K562 (cell line): ENCODE data around the gene GNPTAB. TPM values are rescaled to one million over a fixed set of nuclear protein-coding genes. Genes with fewer than 3 reads are reported as not detected.
A peak's percentile ranks its signal among the peaks of the same experiment; 100 is the strongest.

Experiments used
- CC2D1A ChIP-seq: fragments of 450-650 bp; IDR thresholded peaks from 2 replicates; pipeline ENCODE4 v1.6.1; 2017; ENCODE audit warnings: mild to moderate bottlenecking
- HSF4 ChIP-seq: fragments of 250-450 bp; sonication (Bioruptor Pico); IDR thresholded peaks from 2 replicates; pipeline ENCODE4 v2.1.2; 2022; ENCODE audit warnings: mild to moderate bottlenecking, moderate library complexity, borderline replicate concordance
- MBD2 ChIP-seq: sonication (generic); IDR thresholded peaks from 2 replicates; pipeline ENCODE4 v1.6.1; 2016; ENCODE audit warnings: low read depth, borderline replicate concordance
- PTBP1 ChIP-seq: fragments of 200-400 bp; formaldehyde crosslinking; IDR thresholded peaks from 2 replicates; pipeline ENCODE4 v1.6.1; 2017; ENCODE audit warnings: low read depth, low read length
- ZNF217 ChIP-seq: sonication (generic); formaldehyde crosslinking; IDR thresholded peaks from 2 replicates; pipeline ENCODE4 v1.8.0; 2022; ENCODE audit warnings: mild to moderate bottlenecking, missing genetic modification reagents
- ZNF518B ChIP-seq: fragments of 250-450 bp; sonication (Bioruptor Pico); IDR thresholded peaks from 2 replicates; pipeline ENCODE4 v1.5.0; 2021; ENCODE audit warnings: mild to moderate bottlenecking, moderate library complexity
- polyA plus RNA-seq, 8 experiments: library from polyadenylated mRNA; depleted of rRNA in 4 of 8; stranded (reverse) in 5 of 8; unstranded in 3 of 8; fragments of >200 nt; fragmentation: Nextera tagmentation in 2 of 8; fragmentation: Illumina TruSeq in 1 of 8; extraction: Ambion mirVana in 2 of 8; extraction: Trizol in 1 of 8; gene quantifications; 2 replicates each; pipeline versions ENCODE4 v1.2.1 to v1.2.3, GENCODE V29; 2011 to 2014; ENCODE audit warnings: inconsistent platforms in 1 of 8, missing spikeins in 1 of 8
- total RNA-seq, 7 experiments: library from RNA; depleted of rRNA in 6 of 7; stranded (reverse); fragments of >200 nt in 6 of 7; fragmentation: Illumina TruSeq in 2 of 7; extraction: Trizol in 2 of 7; gene quantifications; 2 replicates each; pipeline versions ENCODE4 v1.2.1 to v1.2.3, GENCODE V29; 2011 to 2021; ENCODE audit warnings: low replicate concordance in 1 of 7
- TF ChIP-seq, protein P1 (sequence below): fragments of 450-650 bp; formaldehyde crosslinking; IDR thresholded peaks from 2 replicates; pipeline ENCODE4 v1.4.0; 2020; ENCODE audit warnings: mild to moderate bottlenecking, moderate library complexity
- TF ChIP-seq, protein P2 (sequence below), 2 experiments: fragments of 450-650 bp; formaldehyde crosslinking in 1 of 2; IDR thresholded peaks; 2 replicates each; pipeline versions ENCODE4 v1.4.0 to v1.6.1; 2014 to 2020; ENCODE audit warnings: mild to moderate bottlenecking in 2 of 2, borderline replicate concordance in 1 of 2, low read depth in 1 of 2
- TF ChIP-seq, protein P3 (sequence below): fragments of 250-450 bp; sonication (Bioruptor Pico); IDR thresholded peaks from 2 replicates; pipeline ENCODE4 v1.8.0; 2022; ENCODE audit warnings: inconsistent platforms

The GNPTAB gene
- total and polyA plus RNA-seq, 9 of the 15 experiments (the other 6 are each of a cell fraction or from before 2014, with no cell fraction given) = 5.9 to 23.2 (median 19.3) TPM

DNA sequence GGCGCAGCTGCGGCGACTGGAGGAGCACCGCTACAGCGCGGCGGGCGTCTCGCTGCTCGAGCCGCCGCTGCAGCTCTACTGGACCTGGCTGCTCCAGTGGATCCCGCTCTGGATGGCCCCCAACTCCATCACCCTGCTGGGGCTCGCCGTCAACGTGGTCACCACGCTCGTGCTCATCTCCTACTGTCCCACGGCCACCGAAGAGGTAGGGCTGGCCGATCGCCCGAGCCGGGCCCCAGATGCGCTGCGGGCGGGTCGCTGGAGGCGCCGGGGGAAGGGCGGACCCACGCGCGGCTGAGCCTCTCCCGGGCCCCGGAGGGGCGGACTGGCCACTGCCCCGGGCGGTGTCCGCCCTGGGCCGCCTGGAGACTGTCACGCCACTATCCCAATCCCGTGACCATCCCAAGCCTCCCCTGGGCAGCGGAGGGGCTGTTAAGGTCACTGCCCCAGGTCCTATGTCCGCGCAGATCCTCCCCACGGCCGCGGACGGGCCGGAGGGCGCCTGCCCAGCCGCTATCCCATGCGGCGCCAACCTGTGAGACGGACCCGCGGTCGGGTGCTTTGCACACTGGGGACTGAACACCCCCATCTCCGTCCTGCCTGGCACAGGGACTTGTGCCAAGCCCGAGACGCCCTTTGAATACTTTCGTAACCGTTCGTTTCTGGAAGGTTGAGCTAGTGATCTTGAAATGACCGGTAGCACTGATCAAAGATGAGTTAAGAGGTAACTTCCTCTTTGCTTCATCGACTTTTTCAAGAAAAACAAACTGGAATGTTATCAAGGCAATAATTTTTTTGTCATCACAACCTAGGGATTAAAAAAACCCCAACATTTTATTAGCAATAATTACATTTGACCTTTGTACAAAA is 132.6 kb downstream of the GNPTAB start (continued):
- TF ChIP-seq, protein P1, sequence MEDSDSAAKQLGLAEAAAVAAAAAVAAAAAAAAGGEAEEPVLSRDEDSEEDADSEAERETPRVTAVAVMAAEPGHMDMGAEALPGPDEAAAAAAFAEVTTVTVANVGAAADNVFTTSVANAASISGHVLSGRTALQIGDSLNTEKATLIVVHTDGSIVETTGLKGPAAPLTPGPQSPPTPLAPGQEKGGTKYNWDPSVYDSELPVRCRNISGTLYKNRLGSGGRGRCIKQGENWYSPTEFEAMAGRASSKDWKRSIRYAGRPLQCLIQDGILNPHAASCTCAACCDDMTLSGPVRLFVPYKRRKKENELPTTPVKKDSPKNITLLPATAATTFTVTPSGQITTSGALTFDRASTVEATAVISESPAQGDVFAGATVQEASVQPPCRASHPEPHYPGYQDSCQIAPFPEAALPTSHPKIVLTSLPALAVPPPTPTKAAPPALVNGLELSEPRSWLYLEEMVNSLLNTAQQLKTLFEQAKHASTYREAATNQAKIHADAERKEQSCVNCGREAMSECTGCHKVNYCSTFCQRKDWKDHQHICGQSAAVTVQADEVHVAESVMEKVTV (CRISPR knock-in tag) = 0 out of 2 replicates have a peak, but pooled peaks have one; percentile 4
- no peak for TF ChIP-seq PTBP1
- TF ChIP-seq, protein P2, sequence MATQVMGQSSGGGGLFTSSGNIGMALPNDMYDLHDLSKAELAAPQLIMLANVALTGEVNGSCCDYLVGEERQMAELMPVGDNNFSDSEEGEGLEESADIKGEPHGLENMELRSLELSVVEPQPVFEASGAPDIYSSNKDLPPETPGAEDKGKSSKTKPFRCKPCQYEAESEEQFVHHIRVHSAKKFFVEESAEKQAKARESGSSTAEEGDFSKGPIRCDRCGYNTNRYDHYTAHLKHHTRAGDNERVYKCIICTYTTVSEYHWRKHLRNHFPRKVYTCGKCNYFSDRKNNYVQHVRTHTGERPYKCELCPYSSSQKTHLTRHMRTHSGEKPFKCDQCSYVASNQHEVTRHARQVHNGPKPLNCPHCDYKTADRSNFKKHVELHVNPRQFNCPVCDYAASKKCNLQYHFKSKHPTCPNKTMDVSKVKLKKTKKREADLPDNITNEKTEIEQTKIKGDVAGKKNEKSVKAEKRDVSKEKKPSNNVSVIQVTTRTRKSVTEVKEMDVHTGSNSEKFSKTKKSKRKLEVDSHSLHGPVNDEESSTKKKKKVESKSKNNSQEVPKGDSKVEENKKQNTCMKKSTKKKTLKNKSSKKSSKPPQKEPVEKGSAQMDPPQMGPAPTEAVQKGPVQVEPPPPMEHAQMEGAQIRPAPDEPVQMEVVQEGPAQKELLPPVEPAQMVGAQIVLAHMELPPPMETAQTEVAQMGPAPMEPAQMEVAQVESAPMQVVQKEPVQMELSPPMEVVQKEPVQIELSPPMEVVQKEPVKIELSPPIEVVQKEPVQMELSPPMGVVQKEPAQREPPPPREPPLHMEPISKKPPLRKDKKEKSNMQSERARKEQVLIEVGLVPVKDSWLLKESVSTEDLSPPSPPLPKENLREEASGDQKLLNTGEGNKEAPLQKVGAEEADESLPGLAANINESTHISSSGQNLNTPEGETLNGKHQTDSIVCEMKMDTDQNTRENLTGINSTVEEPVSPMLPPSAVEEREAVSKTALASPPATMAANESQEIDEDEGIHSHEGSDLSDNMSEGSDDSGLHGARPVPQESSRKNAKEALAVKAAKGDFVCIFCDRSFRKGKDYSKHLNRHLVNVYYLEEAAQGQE (IDR thresholded peaks at IDR 0.05; ENCODE audit: borderline replicate concordance) = peak; percentile 3; the same call in 1 of the 2 replicates
- TF ChIP-seq, protein P2 (CRISPR knock-in tag; IDR thresholded peaks at IDR 0.05; ENCODE audit: low read depth) = no peak
- no peak for TF ChIP-seq CC2D1A
- no peak for TF ChIP-seq ZNF518B
- TF ChIP-seq MBD2 = no peak
- no peak for TF ChIP-seq HSF4
- no peak for TF ChIP-seq ZNF217 (CRISPR knock-in tag)
- TF ChIP-seq, protein P3, sequence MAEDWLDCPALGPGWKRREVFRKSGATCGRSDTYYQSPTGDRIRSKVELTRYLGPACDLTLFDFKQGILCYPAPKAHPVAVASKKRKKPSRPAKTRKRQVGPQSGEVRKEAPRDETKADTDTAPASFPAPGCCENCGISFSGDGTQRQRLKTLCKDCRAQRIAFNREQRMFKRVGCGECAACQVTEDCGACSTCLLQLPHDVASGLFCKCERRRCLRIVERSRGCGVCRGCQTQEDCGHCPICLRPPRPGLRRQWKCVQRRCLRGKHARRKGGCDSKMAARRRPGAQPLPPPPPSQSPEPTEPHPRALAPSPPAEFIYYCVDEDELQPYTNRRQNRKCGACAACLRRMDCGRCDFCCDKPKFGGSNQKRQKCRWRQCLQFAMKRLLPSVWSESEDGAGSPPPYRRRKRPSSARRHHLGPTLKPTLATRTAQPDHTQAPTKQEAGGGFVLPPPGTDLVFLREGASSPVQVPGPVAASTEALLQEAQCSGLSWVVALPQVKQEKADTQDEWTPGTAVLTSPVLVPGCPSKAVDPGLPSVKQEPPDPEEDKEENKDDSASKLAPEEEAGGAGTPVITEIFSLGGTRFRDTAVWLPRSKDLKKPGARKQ (CRISPR knock-in tag) = no peak
